ENCODE results near the gene CRADD.

GRCh38 chr12:93921521-93921920 is 244.3 kb downstream of the CRADD start:
- TF ChIP-seq EZH2 (IDR thresholded peaks at IDR 0.05; ENCODE audit: insufficient read depth, poor library complexity, severe bottlenecking) (no peak), EZH2phosphoT487 (IDR thresholded peaks at IDR 0.05; ENCODE audit: insufficient read depth, low read depth) (no peak)

All from GM23248 (cell line).